HepG2 (cell line): ENCODE results near the gene MRNIP. TPM values are rescaled to one million over a fixed set of nuclear protein-coding genes. Genes with fewer than 3 reads are reported as not detected.
A peak's percentile ranks its signal among the peaks of the same experiment; 100 is the strongest.

ENCODE experiments used
- ATF5 ChIP-seq: sonication (generic); formaldehyde crosslinking; IDR thresholded peaks from 2 replicates; pipeline ENCODE4 v1.4.0; 2020; ENCODE audit warnings: mild to moderate bottlenecking, low read depth, missing genetic modification reagents
- HES4 ChIP-seq: sonication (generic); formaldehyde crosslinking; IDR thresholded peaks from 2 replicates; pipeline ENCODE4 v1.9.0; 2021; ENCODE audit warnings: mild to moderate bottlenecking, missing genetic modification reagents, borderline replicate concordance
- MXD1 ChIP-seq: sonication (generic); formaldehyde crosslinking; IDR thresholded peaks from 2 replicates; pipeline ENCODE4 v1.4.0; 2020; ENCODE audit warnings: mild to moderate bottlenecking, missing genetic modification reagents
- NFE2L1 ChIP-seq: sonication (generic); formaldehyde crosslinking; IDR thresholded peaks from 2 replicates; pipeline ENCODE4 v1.4.0; 2020; ENCODE audit warnings: missing genetic modification reagents, mild to moderate bottlenecking, borderline replicate concordance
- SSRP1 ChIP-seq: IDR thresholded peaks from 2 replicates; pipeline ENCODE4 v1.6.1; 2016; ENCODE audit warnings: control low read depth
- TAF1 ChIP-seq: sonication (generic); formaldehyde crosslinking; IDR thresholded peaks from 2 replicates; pipeline ENCODE4 v1.4.0; 2020; ENCODE audit warnings: missing genetic modification reagents
- TFE3 ChIP-seq: IDR thresholded peaks from 2 replicates; pipeline ENCODE4 v1.6.1; 2016
- THYN1 ChIP-seq: sonication (generic); formaldehyde crosslinking; IDR thresholded peaks from 2 replicates; pipeline ENCODE4 v1.8.1; 2023; ENCODE audit warnings: low read depth, mild to moderate bottlenecking, moderate library complexity, missing genetic modification reagents, borderline replicate concordance
- ZBTB10 ChIP-seq: sonication (generic); formaldehyde crosslinking; IDR thresholded peaks from 2 replicates; pipeline ENCODE4 v1.4.0; 2020; ENCODE audit warnings: missing genetic modification reagents, borderline replicate concordance
- ZBTB46 ChIP-seq: sonication (generic); formaldehyde crosslinking; IDR thresholded peaks from 2 replicates; pipeline ENCODE4 v1.4.0; 2020; ENCODE audit warnings: mild to moderate bottlenecking, missing genetic modification reagents, borderline replicate concordance
- ZFP91 ChIP-seq: sonication (generic); formaldehyde crosslinking; IDR thresholded peaks from 2 replicates; pipeline ENCODE4 v1.9.0; 2022; ENCODE audit warnings: missing genetic modification reagents, mild to moderate bottlenecking, borderline replicate concordance
- ZNF281 ChIP-seq: sonication (generic); formaldehyde crosslinking; IDR thresholded peaks from 2 replicates; pipeline ENCODE4 v1.4.0; 2020; ENCODE audit warnings: missing genetic modification reagents, borderline replicate concordance
- ZNF761 ChIP-seq: sonication (generic); formaldehyde crosslinking; conservative IDR thresholded peaks from 2 replicates; pipeline ENCODE4 v1.4.0; 2020; ENCODE audit warnings: mild to moderate bottlenecking, missing genetic modification reagents
- ZNF780A ChIP-seq: sonication (generic); formaldehyde crosslinking; IDR thresholded peaks from 2 replicates; pipeline ENCODE4 v1.8.0; 2022; ENCODE audit warnings: mild to moderate bottlenecking, missing genetic modification reagents, moderate library complexity
- ZSCAN9 ChIP-seq: IDR thresholded peaks from 2 replicates; pipeline ENCODE4 v1.6.1; 2016; ENCODE audit warnings: borderline replicate concordance
- polyA plus RNA-seq, 8 experiments: library from polyadenylated mRNA; depleted of rRNA in 3 of 8; stranded (reverse) in 7 of 8; unstranded in 1 of 8; fragments of >200 nt; fragmentation: Illumina TruSeq in 4 of 8; extraction: Trizol in 4 of 8; gene quantifications; 2 replicates each; pipeline versions ENCODE4 v1.2.1 to v1.2.3, GENCODE V29; 2011 to 2016; ENCODE audit warnings: low read depth in 4 of 8, missing spikeins in 1 of 8, mixed read lengths in 1 of 8; ENCODE audit not compliant: insufficient read depth in 1 of 8
- total RNA-seq, 5 experiments: library from RNA; depleted of rRNA; stranded (reverse); fragments of >200 nt; fragmentation: Illumina TruSeq; extraction: Trizol; gene quantifications; 2 replicates each; pipeline ENCODE4 v1.2.3, GENCODE V29; 2016; ENCODE audit warnings: low read depth in 1 of 5

The MRNIP gene
- total and polyA plus RNA-seq, 2 of the 13 experiments (the other 11 are each of a cell fraction or from before 2014, with no cell fraction given): 15.5 to 34.1 TPM

- TF ChIP-seq ZFP91 (CRISPR knock-in tag) (peak; percentile 98; the same call in 1 of the 2 replicates), ZBTB46 (CRISPR knock-in tag) (no peak), MXD1 (CRISPR knock-in tag) (peak; percentile 7; the same call in 1 of the 2 replicates), ZNF281 (CRISPR knock-in tag) (no peak), TFE3 (CRISPR knock-in tag) (no peak), ZNF761 (CRISPR knock-in tag) (no peak), HES4 (CRISPR knock-in tag) (peak; percentile 13; the same call in 1 of the 2 replicates), ZSCAN9 (CRISPR knock-in tag) (no peak), TAF1 (CRISPR knock-in tag) (no peak; the same call in 1 of the 2 replicates), SSRP1 (no peak), ZBTB10 (no peak), THYN1 (CRISPR knock-in tag) (no peak), NFE2L1 (CRISPR knock-in tag) (no peak), ATF5 (CRISPR knock-in tag) (0 out of 2 replicates have a peak, but pooled peaks have one; percentile 4), ZNF780A (0 out of 2 replicates have a peak, but pooled peaks have one; percentile 45)
These were observed 52.2 kb downstream of the MRNIP start, which contains the start of gene MGAT4B (continued) for GRCh38 chr5:179806250-179807048.
